ENCODE measurements around the gene GNS.

Gene GNS

GRCh38 chr12:64669270-64669842, 89.8 kb downstream of the GNS start:
- in situ Hi-C loops (cut with HindIII; ENCODE audit: low pct_ligation_motif_present, low pct_unique_long_range_greater_than_20kb, low sequenced_read_pairs), result no loop called here
- DNase-seq, result peak; percentile 35

- in situ Hi-C loops (cut with HindIII; ENCODE audit: low pct_ligation_motif_present, low pct_unique_long_range_greater_than_20kb, low sequenced_read_pairs), result no loop called here
- no peak for DNase-seq
These were observed 91.4 kb downstream of the GNS start for GRCh38 chr12:64667793-64668192.

- in situ Hi-C loops (cut with HindIII; ENCODE audit: low pct_ligation_motif_present, low pct_unique_long_range_greater_than_20kb, low sequenced_read_pairs), result no loop called here
- DNase-seq, result no peak
These were observed 92.9 kb downstream of the GNS start for GRCh38 chr12:64666054-64666914.

GRCh38 chr12:64665514-64665913, 93.7 kb downstream of the GNS start:
- DNase-seq, result no peak
- in situ Hi-C loops (cut with HindIII; ENCODE audit: low pct_ligation_motif_present, low pct_unique_long_range_greater_than_20kb, low sequenced_read_pairs), result no loop called here
